Measurements from ENCODE around the gene UNC5C. TPM values are rescaled to one million over a fixed set of nuclear protein-coding genes. Genes with fewer than 3 reads are reported as not detected.

UNC5C gene
- total RNA-seq, 2 donors from 2014 or later = 0.52 to 2.0 TPM

DNA sequence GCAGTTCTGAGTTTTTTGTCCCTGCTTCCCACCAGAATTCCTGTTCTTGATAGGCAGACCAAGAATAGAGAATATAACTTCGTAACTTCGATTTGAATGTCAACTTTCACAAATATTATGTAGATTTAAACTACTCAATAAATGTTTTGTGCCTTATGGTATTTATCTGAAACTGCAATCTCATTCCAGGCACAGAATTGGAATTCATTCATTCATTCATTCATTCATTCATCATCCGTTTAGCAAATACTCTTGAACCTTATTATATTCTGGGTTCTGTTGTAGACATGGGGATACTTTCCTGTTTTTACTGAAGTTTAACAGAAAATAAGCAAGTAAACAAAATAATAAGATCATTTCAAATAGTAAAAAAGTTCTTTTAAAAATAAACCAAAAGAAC lies 324.4 kb downstream of the UNC5C start:
- H3K4me3 ChIP-seq = no peak overlapping the region
- no peaks in the 10 kb centered on the region for H3K9me3 ChIP-seq
- no peaks in the 10 kb centered on the region for H3K27me3 ChIP-seq
- no peak overlapping the region for H3K27ac ChIP-seq
- H3K36me3 ChIP-seq (replicated peaks in 1 of 2; ENCODE audit: insufficient read depth in 1 of 2, low read depth in 2 of 2) = no peaks in the 10 kb centered on the region
- ATAC-seq (no peak), DNase-seq (no peak)
- TF ChIP-seq POLR2A (IDR thresholded peaks at IDR 0.05) = no peak
- TF ChIP-seq, protein P1, sequence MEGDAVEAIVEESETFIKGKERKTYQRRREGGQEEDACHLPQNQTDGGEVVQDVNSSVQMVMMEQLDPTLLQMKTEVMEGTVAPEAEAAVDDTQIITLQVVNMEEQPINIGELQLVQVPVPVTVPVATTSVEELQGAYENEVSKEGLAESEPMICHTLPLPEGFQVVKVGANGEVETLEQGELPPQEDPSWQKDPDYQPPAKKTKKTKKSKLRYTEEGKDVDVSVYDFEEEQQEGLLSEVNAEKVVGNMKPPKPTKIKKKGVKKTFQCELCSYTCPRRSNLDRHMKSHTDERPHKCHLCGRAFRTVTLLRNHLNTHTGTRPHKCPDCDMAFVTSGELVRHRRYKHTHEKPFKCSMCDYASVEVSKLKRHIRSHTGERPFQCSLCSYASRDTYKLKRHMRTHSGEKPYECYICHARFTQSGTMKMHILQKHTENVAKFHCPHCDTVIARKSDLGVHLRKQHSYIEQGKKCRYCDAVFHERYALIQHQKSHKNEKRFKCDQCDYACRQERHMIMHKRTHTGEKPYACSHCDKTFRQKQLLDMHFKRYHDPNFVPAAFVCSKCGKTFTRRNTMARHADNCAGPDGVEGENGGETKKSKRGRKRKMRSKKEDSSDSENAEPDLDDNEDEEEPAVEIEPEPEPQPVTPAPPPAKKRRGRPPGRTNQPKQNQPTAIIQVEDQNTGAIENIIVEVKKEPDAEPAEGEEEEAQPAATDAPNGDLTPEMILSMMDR (IDR thresholded peaks at IDR 0.05) = no peak
- H3K4me1 ChIP-seq = peaks cover 7% of the 10 kb centered on the region
- 83 to 87% methylated on average over 3 of the region's 3 CpGs for WGBS, 2 donors
- intact Hi-C loops (cut with DNase I) = no loop called here

DNA sequence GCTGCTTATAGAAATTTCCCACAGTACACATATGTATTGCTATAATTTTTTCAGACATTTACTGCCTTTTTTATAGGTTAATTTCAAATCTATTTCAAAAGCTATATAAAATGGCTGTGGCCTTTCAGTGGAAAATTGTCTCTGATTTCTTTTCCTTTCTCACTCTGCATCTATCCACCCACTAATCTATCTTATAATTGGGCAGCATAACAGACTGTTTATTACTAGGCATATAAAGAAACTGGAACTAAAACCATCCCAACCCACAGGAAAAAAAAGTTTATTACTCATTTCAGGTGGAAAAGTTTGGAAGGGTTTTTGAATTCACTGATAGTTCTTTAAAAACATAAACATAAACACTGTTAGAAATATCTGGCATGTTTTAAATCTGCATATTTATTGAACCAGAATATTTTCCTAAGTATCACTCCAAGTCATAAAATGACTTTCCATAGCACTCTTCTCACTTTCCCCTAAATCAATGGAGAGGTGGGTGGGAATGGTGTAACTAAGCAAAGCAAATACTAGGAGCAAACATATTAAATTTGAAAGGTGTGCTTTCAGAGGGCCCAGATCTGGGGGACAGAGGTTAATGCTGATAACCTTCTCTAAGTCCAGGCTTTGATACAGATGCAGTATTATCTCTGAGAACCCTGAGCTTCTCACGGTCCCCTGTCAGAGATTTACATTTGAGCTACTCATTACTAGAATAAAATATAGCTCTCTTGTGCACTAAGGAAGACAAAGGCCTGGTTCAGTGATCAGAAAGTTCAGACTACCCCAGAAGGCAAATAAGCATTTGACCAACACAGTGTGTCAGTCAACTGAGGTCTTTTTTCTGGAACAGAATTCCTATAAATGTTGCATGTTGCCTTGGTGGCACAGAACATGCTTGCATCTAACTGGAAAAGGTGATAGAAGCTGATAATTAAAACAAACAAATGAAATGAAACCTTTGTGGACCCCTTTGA lies 328.3 kb downstream of the UNC5C start:
- ATAC-seq (no peak), DNase-seq (no peak)
- no peak for TF ChIP-seq POLR2A (IDR thresholded peaks at IDR 0.05)
- TF ChIP-seq, protein P1 (IDR thresholded peaks at IDR 0.05) = no peak

DNA sequence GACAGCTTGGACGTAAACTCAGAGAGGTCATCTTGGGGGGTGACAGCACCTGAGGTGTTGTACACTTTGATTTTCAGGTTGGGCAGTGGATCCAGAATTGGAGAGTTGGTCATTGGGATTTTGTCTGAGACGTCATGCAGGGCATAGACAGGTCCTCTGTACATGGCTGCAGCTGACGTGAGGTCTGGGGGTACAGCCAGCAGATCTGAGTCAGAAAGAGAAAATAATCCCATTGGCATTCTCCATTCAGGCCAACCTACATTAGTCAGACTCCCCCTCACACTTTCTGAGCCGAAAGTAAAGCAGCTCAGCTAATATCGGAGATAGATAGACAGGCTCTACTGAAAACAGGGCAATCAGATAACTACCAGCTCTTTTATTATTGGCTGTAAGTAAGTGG lies 329.7 kb downstream of the UNC5C start:
- DNase-seq = no peak
- H3K27ac ChIP-seq = no peak overlapping the region
- 95 to 98% methylated on average over 5 of the region's 5 CpGs for WGBS, 2 donors
- no peaks in the 10 kb centered on the region for H3K9me3 ChIP-seq
- H3K27me3 ChIP-seq = no peaks in the 10 kb centered on the region
- H3K36me3 ChIP-seq (replicated peaks in 1 of 2; ENCODE audit: insufficient read depth in 1 of 2, low read depth in 2 of 2) = no peaks in the 10 kb centered on the region
- no peak for TF ChIP-seq POLR2A (IDR thresholded peaks at IDR 0.05)
- TF ChIP-seq, protein P1 (IDR thresholded peaks at IDR 0.05) = no peak
- intact Hi-C loops (cut with DNase I) = no loop called here
- H3K4me1 ChIP-seq = peaks cover 7% of the 10 kb centered on the region
- no peak overlapping the region for H3K4me3 ChIP-seq
- no peak for ATAC-seq

More for the DNA sequence above, 328.3 kb downstream of the UNC5C start:
- intact Hi-C loops (cut with DNase I) = no loop called here
- Histone ChIP-seq H3K4me1 (peaks cover 7% of the 10 kb centered on the region), H3K36me3 (replicated peaks in 1 of 2; ENCODE audit: insufficient read depth in 1 of 2, low read depth in 2 of 2) (no peaks in the 10 kb centered on the region), H3K9me3 (no peaks in the 10 kb centered on the region), H3K27me3 (no peaks in the 10 kb centered on the region), H3K27ac (no peak overlapping the region), H3K4me3 (no peak overlapping the region)
- 14 to 41% methylated on average over 1 of the region's 1 CpG for WGBS, 2 donors

DNA sequence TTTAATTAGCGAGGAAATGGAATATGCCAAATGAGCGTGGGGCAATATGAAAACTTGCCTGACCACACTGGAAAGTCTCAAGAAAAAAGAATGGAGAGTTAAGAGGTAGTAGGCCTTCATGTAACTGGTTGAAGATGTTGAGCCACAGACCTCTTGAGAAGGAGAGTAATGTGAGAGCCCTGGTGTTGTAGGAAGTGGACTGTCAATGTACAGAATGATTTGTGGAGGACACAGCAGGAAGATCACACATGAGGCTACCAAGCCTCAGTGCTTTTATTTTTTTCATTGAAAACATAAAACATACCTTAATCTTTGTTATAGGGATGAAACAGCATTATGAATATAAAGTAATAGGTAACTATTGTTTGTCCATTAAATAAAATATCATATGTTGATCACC lies 331.6 kb downstream of the UNC5C start:
- Histone ChIP-seq H3K27me3 (no peaks in the 10 kb centered on the region), H3K4me3 (no peak overlapping the region), H3K27ac (no peak overlapping the region), H3K4me1 (peaks cover under 1% of the 10 kb centered on the region), H3K36me3 (replicated peaks in 1 of 2; ENCODE audit: insufficient read depth in 1 of 2, low read depth in 2 of 2) (no peaks in the 10 kb centered on the region), H3K9me3 (no peaks in the 10 kb centered on the region)
- intact Hi-C loops (cut with DNase I) = no loop called here
- 85 to 92% methylated on average over 2 of the region's 2 CpGs for WGBS, 2 donors
- DNase-seq (no peak), ATAC-seq (no peak)
- TF ChIP-seq, protein P1 (IDR thresholded peaks at IDR 0.05) = no peak
- TF ChIP-seq POLR2A (IDR thresholded peaks at IDR 0.05) = no peak
